ENCODE results near the gene LAPTM5.

The LAPTM5 gene

GRCh38 chr1:30787266-30787665 lies 29.7 kb upstream of the LAPTM5 start:
- DNase-seq (ENCODE audit: low read depth): no peak

- no peak for DNase-seq (ENCODE audit: low read depth)
These were observed 28.9 kb upstream of the LAPTM5 start for GRCh38 chr1:30786264-30786991.

- no peak for DNase-seq (ENCODE audit: low read depth)
These were observed 28.1 kb upstream of the LAPTM5 start for GRCh38 chr1:30785714-30786113.

GRCh38 chr1:30785181-30785580 lies 27.6 kb upstream of the LAPTM5 start:
- DNase-seq (ENCODE audit: low read depth): no peak

GRCh38 chr1:30783256-30783915 lies 25.8 kb upstream of the LAPTM5 start:
- DNase-seq (ENCODE audit: low read depth): no peak

- DNase-seq (ENCODE audit: low read depth): peak; percentile 20
These were observed 25.0 kb upstream of the LAPTM5 start for GRCh38 chr1:30782361-30783255.

GRCh38 chr1:30781906-30782305 lies 24.3 kb upstream of the LAPTM5 start:
- no peak for DNase-seq (ENCODE audit: low read depth)

- DNase-seq (ENCODE audit: low read depth): no peak
These were observed 22.8 kb upstream of the LAPTM5 start for GRCh38 chr1:30780409-30780808.

GRCh38 chr1:30779294-30780071 lies 21.9 kb upstream of the LAPTM5 start:
- no peak for DNase-seq (ENCODE audit: low read depth)

GRCh38 chr1:30778979-30779293 lies 21.4 kb upstream of the LAPTM5 start:
- DNase-seq (ENCODE audit: low read depth): no peak

GRCh38 chr1:30778154-30778978 lies 20.8 kb upstream of the LAPTM5 start:
- peak; percentile 63 for DNase-seq (ENCODE audit: low read depth)

GRCh38 chr1:30777904-30778153 lies 20.3 kb upstream of the LAPTM5 start:
- no peak for DNase-seq (ENCODE audit: low read depth)

GRCh38 chr1:30777060-30777903 lies 19.7 kb upstream of the LAPTM5 start:
- no peak for DNase-seq (ENCODE audit: low read depth)

- no peak for DNase-seq (ENCODE audit: low read depth)
These were observed 18.8 kb upstream of the LAPTM5 start for GRCh38 chr1:30776097-30777059.

- no peak for DNase-seq (ENCODE audit: low read depth)
These were observed 17.9 kb upstream of the LAPTM5 start for GRCh38 chr1:30775433-30775975.

- no peak for DNase-seq (ENCODE audit: low read depth)
These were observed 17.2 kb upstream of the LAPTM5 start for GRCh38 chr1:30774550-30775432.

- no peak for DNase-seq (ENCODE audit: low read depth)
These were observed 16.3 kb upstream of the LAPTM5 start for GRCh38 chr1:30773722-30774358.

- no peak for DNase-seq (ENCODE audit: low read depth)
These were observed 13.4 kb upstream of the LAPTM5 start for GRCh38 chr1:30771005-30771404.
